Right atrium auricular region (tissue), 2 donors: Measurements from ENCODE around the gene ARHGAP6. TPM values are rescaled to one million over a fixed set of nuclear protein-coding genes. Genes with fewer than 3 reads are reported as not detected.
A peak's percentile ranks its signal among the peaks of the same experiment; 100 is the strongest.

ENCODE experiments used
- DNase-seq: peaks from one replicate; pipeline ENCODE4 v3.0.0-alpha.2; 2019; ENCODE audit warnings: low spot score
- H3K27ac ChIP-seq, 2 donors: fragments of 200-600 bp; sonication (generic); 1 replicate in 1 of 2; 2 replicates in 1 of 2; pipeline ENCODE4 v1.5.1; 2016 to 2019
- H3K27me3 ChIP-seq, 2 donors: fragments of 200-600 bp; sonication (generic); one replicate each; pipeline versions ENCODE4 v1.5.1 to v1.6.0; 2017 to 2019
- H3K36me3 ChIP-seq: fragments of 200-600 bp; sonication (generic); one replicate; pipeline ENCODE4 v1.5.1; 2016
- H3K4me1 ChIP-seq, 2 donors: fragments of 200-600 bp; sonication (generic); one replicate each; pipeline versions ENCODE4 v1.5.1 to v1.6.0; 2017 to 2019
- H3K4me3 ChIP-seq, 2 donors: fragments of 200-600 bp; sonication (generic); 1 replicate in 1 of 2; 2 replicates in 1 of 2; pipeline ENCODE4 v1.5.1; 2017 to 2019; ENCODE audit warnings: mild to moderate bottlenecking in 1 of 2, moderate library complexity in 1 of 2
- H3K9me3 ChIP-seq, 2 donors: fragments of 200-600 bp; sonication (generic); one replicate each; pipeline ENCODE4 v1.5.1; 2019
- CTCF ChIP-seq, 2 donors: fragments of 200-600 bp; sonication (generic); IDR thresholded peaks; one replicate each; pipeline ENCODE4 v1.5.1; 2019; ENCODE audit warnings: antibody characterized with exemption in 2 of 2
- total RNA-seq, 2 donors: library from RNA; depleted of rRNA; stranded (reverse); fragments of >200 nt; gene quantifications; one replicate each; pipeline ENCODE4 v1.1.0, GENCODE V29; 2016

The ARHGAP6 gene, protein sequence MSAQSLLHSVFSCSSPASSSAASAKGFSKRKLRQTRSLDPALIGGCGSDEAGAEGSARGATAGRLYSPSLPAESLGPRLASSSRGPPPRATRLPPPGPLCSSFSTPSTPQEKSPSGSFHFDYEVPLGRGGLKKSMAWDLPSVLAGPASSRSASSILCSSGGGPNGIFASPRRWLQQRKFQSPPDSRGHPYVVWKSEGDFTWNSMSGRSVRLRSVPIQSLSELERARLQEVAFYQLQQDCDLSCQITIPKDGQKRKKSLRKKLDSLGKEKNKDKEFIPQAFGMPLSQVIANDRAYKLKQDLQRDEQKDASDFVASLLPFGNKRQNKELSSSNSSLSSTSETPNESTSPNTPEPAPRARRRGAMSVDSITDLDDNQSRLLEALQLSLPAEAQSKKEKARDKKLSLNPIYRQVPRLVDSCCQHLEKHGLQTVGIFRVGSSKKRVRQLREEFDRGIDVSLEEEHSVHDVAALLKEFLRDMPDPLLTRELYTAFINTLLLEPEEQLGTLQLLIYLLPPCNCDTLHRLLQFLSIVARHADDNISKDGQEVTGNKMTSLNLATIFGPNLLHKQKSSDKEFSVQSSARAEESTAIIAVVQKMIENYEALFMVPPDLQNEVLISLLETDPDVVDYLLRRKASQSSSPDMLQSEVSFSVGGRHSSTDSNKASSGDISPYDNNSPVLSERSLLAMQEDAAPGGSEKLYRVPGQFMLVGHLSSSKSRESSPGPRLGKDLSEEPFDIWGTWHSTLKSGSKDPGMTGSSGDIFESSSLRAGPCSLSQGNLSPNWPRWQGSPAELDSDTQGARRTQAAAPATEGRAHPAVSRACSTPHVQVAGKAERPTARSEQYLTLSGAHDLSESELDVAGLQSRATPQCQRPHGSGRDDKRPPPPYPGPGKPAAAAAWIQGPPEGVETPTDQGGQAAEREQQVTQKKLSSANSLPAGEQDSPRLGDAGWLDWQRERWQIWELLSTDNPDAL (N-terminal part only)
- total RNA-seq: 1 to 10 TPM; 5.1 to 9.4 TPM

DNA sequence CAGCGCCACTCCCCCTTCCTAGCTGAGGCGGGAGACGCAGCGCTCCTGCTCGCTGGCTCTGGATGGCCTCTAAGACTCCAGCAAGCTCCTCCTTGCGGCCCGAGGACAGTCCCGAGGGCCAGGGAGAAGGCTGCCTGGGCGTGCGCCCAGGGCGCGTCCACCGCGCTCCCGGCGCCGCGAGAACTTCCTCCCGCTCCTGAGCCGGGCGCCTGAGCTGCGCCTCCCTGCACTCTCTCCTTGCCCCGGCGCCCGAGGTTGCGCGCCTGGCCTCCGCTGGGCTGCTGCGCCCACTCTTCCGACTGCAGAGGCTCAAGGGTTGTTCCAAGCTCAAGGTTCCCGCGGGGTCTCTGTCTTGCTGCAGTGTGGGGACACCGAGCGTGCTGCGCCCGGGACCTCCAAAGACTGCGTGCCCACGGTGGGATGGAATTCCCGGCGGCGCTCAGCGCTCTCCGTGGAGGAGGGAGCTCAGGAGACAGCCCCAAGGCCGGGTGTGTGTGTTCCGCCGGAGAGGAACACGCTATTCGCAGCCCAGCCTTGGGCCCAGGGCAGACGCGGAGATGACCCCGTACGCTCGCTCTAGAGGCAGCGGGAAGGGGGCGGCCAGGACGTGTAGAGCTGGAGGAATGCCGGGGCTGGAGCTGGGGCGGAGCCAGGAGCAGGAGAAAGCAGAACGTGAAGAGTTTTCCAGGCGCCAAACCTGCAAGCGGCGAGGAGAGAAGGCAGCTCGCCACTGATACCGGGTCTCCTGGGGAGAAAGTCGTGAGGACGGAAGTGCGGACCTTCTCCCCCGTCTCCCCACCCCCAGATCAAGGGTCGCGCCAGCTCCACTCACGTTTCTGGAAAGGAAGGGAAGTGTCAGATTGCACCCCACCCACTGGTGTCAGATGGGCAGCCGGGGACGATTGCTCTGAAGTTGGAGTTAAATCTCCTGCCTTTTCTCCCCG, at the start of gene ARHGAP6:
ARHGAP6 (minus strand) TSS at position 753 of the 944 bp plus-strand sequence. CDS start 1,092 bp downstream, outside the sequence.
- no peaks in the 10 kb centered on the region for H3K27me3 ChIP-seq
- H3K4me1 ChIP-seq: no peaks in the 10 kb centered on the region
- no peak for TF ChIP-seq CTCF (IDR thresholded peaks at IDR 0.05)
- H3K9me3 ChIP-seq: no peaks in the 10 kb centered on the region
- DNase-seq: no peak
- peak within 1 kb of the TSS; percentile 30 to 50 for H3K4me3 ChIP-seq
- peak within 1 kb of the TSS; percentile 6 to 26 for H3K27ac ChIP-seq
- H3K36me3 ChIP-seq: no peaks in the 10 kb centered on the region

DNA sequence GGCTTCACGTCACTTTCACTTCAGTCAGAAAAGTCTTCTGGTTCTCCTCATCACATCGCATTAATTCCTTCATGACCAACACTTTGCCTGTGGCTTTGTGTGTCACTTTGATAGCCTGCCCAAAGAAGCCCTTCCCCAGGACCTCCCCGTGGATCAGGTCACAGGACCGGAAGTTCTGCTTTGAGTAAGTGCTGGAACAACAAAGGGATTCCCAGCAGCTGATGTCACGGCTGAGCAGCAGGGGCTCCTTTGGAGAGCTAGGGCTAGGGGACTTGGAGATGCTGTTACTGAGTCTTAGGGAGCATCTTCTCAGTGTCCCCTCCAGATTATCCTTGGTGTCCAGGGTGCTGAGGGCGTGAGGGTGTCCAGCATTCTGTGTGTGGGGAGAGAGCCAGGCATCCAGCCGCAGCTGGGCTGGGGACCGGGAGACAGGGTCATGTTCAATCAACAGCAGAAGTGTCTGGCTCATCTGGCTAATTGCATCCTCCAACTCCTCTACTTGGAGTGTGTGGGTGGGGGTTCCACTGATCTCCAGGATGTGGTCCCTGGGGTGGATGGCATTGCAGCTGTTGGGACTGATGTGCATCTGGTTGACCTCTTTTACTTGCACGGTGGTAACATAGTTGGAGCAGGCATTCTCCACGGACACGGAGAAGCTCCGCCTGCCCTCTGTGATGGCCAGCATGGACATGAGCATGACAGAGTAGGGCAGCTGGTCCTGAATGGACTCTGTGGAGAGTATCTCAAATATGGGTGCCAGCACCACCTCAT, 39.2 kb upstream of the ARHGAP6 start:
- no peak for DNase-seq
- Histone ChIP-seq H3K9me3 (no peaks in the 10 kb centered on the region), H3K36me3 (no peaks in the 10 kb centered on the region), H3K27me3 (no peaks in the 10 kb centered on the region), H3K27ac (no peak overlapping the region), H3K4me3 (no peak overlapping the region), H3K4me1 (no peaks in the 10 kb centered on the region)
- no peak for TF ChIP-seq CTCF (IDR thresholded peaks at IDR 0.05)

DNA sequence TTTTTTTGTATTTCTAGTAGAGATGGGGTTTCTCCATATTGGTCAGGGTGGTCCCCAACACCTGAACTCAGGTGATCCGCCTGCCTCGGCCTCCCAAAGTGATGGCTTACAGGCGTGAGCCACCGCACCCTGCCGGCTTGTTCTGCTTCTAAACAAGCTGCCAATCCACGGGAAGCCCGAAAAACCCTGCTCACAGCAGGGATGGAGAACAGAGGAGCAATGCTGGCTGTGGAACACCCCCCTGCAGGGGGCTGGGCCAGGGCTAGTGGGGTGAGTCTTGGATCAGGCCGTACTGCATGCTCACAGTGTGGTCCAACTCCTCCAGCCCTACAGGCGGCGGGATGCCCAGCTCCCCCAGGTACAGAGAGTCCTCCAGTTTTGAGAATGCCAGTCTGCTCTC, 38.1 kb upstream of the ARHGAP6 start:
- Histone ChIP-seq H3K27ac (no peak overlapping the region), H3K4me3 (no peak overlapping the region), H3K27me3 (no peaks in the 10 kb centered on the region), H3K9me3 (no peaks in the 10 kb centered on the region), H3K4me1 (no peaks in the 10 kb centered on the region), H3K36me3 (no peaks in the 10 kb centered on the region)
- no peak for DNase-seq
- no peak for TF ChIP-seq CTCF (IDR thresholded peaks at IDR 0.05)

DNA sequence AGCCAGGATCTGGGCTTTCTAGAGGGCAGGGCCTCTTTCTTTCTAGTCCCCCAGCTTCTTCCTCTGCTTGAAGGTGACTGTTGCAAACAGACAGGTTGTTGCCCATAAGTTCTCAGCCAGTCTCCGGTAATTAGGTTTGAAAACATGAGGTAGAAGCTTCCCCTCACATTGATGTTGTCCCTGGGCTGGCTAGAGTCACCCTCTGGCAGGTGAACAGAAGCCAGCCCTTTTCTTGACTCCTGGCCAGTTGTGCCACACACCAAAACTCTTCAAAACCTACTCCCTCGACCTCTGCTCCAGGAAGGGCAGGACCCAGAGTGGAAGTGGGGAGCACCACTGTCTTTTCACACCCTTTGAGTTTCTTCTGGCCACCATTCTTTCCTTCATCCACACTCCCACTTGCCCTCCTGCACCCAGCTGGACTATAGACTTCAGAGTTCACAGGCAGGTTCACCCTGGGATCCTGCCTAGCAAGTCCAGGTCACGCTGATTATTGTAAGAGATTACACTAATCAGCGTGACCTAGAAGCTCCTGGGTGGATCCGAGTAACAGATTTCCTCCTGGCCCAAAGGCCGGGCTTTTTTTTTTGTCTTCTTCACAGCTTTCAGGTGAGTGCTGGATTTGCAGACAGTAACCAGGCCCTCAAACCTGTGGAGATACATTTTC, 37.4 kb upstream of the ARHGAP6 start:
- Histone ChIP-seq H3K36me3 (no peaks in the 10 kb centered on the region), H3K27ac (no peak overlapping the region), H3K4me3 (no peak overlapping the region), H3K27me3 (no peaks in the 10 kb centered on the region), H3K4me1 (no peaks in the 10 kb centered on the region), H3K9me3 (no peaks in the 10 kb centered on the region)
- no peak for DNase-seq
- no peak for TF ChIP-seq CTCF (IDR thresholded peaks at IDR 0.05)
